DMS153 (cell line): ENCODE results near the gene AP5B1.

Experiments
- DNase-seq: peaks from one replicate; lab custom pipeline; 2025; lab: John Stamatoyannopoulos, UW

AP5B1 gene

GRCh38 chr11:65798882-65799281 is 18.1 kb upstream of the AP5B1 start:
- no peak for DNase-seq

GRCh38 chr11:65797711-65798110 is 16.9 kb upstream of the AP5B1 start:
- DNase-seq = no peak

GRCh38 chr11:65796726-65797601 is 16.2 kb upstream of the AP5B1 start:
- DNase-seq = no peak

DNA sequence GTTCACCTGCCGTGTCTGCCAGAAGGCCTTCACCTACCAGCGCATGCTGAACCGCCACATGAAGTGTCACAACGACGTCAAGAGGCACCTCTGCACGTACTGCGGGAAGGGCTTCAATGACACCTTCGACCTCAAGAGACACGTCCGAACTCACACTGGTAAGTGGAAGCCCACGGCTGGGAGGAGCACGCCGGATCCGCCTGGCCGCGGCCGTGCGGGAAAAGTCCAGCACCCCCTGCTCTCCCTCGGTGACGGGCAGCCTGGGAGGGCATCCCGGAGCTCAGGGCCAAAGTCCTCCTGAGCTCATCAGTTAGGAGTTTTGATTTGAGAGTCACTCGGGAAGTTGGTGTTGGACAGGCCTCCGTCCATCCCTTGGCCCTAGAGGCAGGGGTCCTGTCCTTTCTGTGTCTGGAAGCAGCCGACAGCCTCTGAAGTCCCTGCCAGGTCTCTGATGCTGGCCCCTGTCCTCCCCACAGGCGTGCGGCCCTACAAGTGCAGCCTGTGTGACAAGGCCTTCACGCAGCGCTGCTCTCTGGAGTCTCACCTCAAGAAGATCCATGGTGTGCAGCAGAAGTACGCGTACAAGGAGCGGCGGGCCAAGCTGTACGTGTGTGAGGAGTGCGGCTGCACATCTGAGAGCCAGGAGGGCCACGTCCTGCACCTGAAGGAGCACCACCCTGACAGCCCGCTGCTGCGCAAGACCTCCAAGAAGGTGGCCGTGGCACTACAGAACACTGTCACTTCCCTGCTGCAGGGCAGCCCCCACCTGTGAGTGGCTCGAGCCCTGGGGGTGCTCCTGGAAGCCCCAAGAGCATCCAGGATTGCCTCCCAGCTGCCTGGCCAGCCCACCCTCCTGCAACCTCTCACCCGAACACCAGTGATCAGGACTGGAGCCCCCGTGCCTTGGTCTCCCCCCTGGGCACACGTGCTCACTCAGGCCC is 14.1 kb upstream of the AP5B1 start:
- no peak for DNase-seq

- DNase-seq = no peak
These were observed 13.0 kb upstream of the AP5B1 start for GRCh38 chr11:65793625-65794400.

DNA sequence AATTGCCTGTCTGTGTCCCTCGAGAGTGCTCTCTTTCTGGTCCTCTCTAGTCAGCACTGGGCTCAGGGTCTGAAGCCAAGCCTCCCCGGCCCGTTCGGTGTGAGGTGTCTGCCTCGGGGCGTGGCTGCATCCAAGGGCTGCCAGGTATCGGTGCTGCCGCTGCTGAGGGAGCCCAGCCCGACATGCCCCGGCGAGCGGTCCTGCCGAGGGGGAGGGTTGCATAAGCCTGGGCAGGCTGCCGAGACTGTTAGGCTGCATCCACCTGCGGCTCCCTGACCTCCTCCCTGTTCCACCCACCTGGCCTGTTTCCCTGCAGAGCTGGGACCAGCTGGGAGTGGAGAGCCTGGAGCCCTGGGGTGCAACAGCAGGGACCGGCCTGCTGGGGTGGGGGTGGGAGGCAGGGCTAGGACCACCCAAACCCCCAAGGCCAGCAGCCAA is 12.4 kb upstream of the AP5B1 start:
- DNase-seq = peak; percentile 72

- DNase-seq = no peak
These were observed 11.7 kb upstream of the AP5B1 start for GRCh38 chr11:65792456-65792855.

GRCh38 chr11:65791719-65792213 is 11.0 kb upstream of the AP5B1 start:
- DNase-seq = peak; percentile 72

GRCh38 chr11:65790902-65791650 is 10.3 kb upstream of the AP5B1 start:
- DNase-seq = no peak

- DNase-seq = no peak
These were observed 9.5 kb upstream of the AP5B1 start for GRCh38 chr11:65790104-65790901.

- DNase-seq = no peak
These were observed 8.7 kb upstream of the AP5B1 start for GRCh38 chr11:65789230-65790103.

- no peak for DNase-seq
These were observed 8.0 kb upstream of the AP5B1 start for GRCh38 chr11:65788821-65789220.

- no peak for DNase-seq
These were observed 7.2 kb upstream of the AP5B1 start for GRCh38 chr11:65787649-65788622.

- peak; percentile 18 for DNase-seq
These were observed 6.2 kb upstream of the AP5B1 start, which contains the start of gene OVOL1 for GRCh38 chr11:65786786-65787636. OVOL1 (plus strand) TSS chr11:65787063; CDS start chr11:65787374, 311 bp downstream.

GRCh38 chr11:65786008-65786785 is 5.4 kb upstream of the AP5B1 start:
- DNase-seq = no peak
